Measurements from ENCODE around the gene ASF1B.

Gene ASF1B

GRCh38 chr19:14093117-14093823, 43.1 kb downstream of the ASF1B start:
- no peak overlapping the region for H3K4me3 ChIP-seq (ENCODE audit: control insufficient read depth, low read depth, low read length)
- no peak for TF ChIP-seq CTCF (conservative IDR thresholded peaks at IDR 0.05; ENCODE audit: control insufficient read depth, insufficient read depth, low read depth, low read length)
- DNase-seq (ENCODE audit: low read depth), result no peak

DNA sequence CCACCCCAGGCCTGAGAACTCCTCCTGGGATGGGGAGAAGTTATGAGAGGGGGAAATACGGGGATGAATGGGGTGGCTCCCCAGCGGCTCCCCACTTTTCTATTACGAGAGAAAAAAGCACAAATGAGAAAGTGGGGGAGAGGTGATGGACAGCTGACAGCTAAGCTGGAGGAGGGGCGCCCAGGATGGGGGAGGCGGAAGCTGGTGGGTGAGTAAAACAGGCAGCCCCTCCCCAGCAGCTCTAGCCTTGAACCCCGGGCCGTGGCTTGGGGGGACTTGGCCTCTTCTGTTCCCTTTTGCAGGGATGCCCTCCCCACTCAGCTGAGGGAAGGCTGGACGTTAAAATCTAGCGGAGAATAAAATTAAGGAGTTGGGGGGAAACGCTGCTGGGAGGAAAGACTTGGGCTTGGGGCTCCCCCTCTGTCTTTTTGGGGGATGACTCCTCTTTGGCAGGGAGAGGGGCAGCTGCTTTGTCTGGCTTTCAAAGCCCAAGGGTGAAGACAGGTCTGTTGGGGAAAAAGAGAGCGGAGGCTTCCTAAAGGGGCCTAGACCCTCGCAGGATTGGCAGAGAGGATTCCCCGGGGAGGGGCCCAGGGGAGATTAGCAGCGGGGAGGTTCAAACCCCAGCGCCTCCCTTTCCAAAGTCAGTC, 44.5 kb downstream of the ASF1B start:
- DNase-seq (ENCODE audit: low read depth), result no peak
- peak overlapping the region; percentile 70 for H3K4me3 ChIP-seq (ENCODE audit: control insufficient read depth, low read depth, low read length)
- no peak for TF ChIP-seq CTCF (conservative IDR thresholded peaks at IDR 0.05; ENCODE audit: control insufficient read depth, insufficient read depth, low read depth, low read length)

DNA sequence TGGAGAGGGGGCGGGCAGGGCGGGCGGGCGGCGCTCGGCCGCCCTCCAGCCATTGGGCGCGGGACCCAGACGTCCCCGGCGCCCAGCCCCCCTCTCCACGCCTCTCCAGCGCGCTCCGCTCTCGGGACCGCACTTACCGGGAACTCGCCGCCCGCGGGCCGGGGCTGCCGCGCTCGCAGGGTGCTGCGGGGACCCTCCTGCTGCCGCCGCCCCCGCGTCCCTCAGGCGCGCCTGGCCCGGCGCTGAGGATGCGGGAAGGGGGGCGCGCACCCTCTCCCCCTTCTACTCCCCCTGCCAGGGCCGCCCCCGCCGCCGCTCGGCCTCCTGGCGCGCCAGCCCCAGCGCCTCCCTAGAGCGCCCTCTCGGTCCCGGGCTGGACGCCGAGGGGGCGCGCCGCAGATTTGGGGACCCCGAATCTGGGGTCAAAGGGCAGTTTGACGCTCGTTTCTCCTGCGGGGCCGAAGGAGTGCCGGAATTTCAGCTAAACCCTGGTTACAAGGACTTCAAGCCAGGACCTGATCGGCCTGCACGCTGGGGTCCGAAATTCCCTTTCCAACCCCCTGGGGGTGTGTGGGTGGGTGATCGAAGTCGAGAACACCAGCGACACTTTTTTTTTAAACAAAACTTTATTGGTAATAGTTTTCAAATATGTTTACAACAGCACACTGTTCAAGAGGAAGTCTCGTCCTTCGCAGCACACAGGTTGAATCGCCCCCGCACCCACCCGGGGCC, 45.1 kb downstream of the ASF1B start:
- peak; percentile 58 for DNase-seq (ENCODE audit: low read depth)
- H3K4me3 ChIP-seq (ENCODE audit: control insufficient read depth, low read depth, low read length), result peak overlapping the region; percentile 70
- peak; percentile 4 for TF ChIP-seq CTCF (conservative IDR thresholded peaks at IDR 0.05; ENCODE audit: control insufficient read depth, insufficient read depth, low read depth, low read length)

GRCh38 chr19:14090509-14091080, 45.8 kb downstream of the ASF1B start, which contains the start of gene SAMD1:
Gene SAMD1 (minus strand): TSS chr19:14090751.
- no peak for TF ChIP-seq CTCF (conservative IDR thresholded peaks at IDR 0.05; ENCODE audit: control insufficient read depth, insufficient read depth, low read depth, low read length)
- peak; percentile 80 for DNase-seq (ENCODE audit: low read depth)
- peak within 1 kb of the TSS; percentile 70 for H3K4me3 ChIP-seq (ENCODE audit: control insufficient read depth, low read depth, low read length)

- DNase-seq (ENCODE audit: low read depth), result peak; percentile 64
- H3K4me3 ChIP-seq (ENCODE audit: control insufficient read depth, low read depth, low read length), result peak overlapping the region; percentile 47
- TF ChIP-seq CTCF (conservative IDR thresholded peaks at IDR 0.05; ENCODE audit: control insufficient read depth, insufficient read depth, low read depth, low read length), result no peak
Measured at GRCh38 chr19:14089662-14090508, 46.5 kb downstream of the ASF1B start.

GRCh38 chr19:14089412-14089661, 47.1 kb downstream of the ASF1B start:
- peak; percentile 35 for DNase-seq (ENCODE audit: low read depth)
- TF ChIP-seq CTCF (conservative IDR thresholded peaks at IDR 0.05; ENCODE audit: control insufficient read depth, insufficient read depth, low read depth, low read length), result no peak
- peak overlapping the region; percentile 40 for H3K4me3 ChIP-seq (ENCODE audit: control insufficient read depth, low read depth, low read length)
